ENCODE results near the gene OBP2A.
"Not testable (repeated sequence)": the region's sequence is repeated elsewhere in the genome, so short reads cannot be mapped to it uniquely, and the experiment has no call there.

OBP2A gene

GRCh38 chr9:135524130-135524861 is 21.6 kb upstream of the OBP2A start:
- no peak for TF ChIP-seq CTCF (IDR thresholded peaks at IDR 0.05)
- no peak overlapping the region for H3K27ac ChIP-seq
- DNase-seq (ENCODE audit: low spot score), result peak; percentile 47
- no peak overlapping the region for H3K4me3 ChIP-seq

GRCh38 chr9:135525241-135526088 is 20.5 kb upstream of the OBP2A start:
- Histone ChIP-seq H3K4me3 (no peak overlapping the region), H3K27ac (no peak overlapping the region)
- DNase-seq (ENCODE audit: low spot score), result peak; percentile 60
- TF ChIP-seq CTCF (IDR thresholded peaks at IDR 0.05), result no peak

- peak; percentile 52 for DNase-seq (ENCODE audit: low spot score)
- TF ChIP-seq CTCF (IDR thresholded peaks at IDR 0.05), result no peak
- H3K27ac ChIP-seq, result no peak overlapping the region
- no peak overlapping the region for H3K4me3 ChIP-seq
These were observed 19.7 kb upstream of the OBP2A start for GRCh38 chr9:135526089-135526729.

GRCh38 chr9:135526730-135527571 is 19.0 kb upstream of the OBP2A start:
- peak; percentile 56 for DNase-seq (ENCODE audit: low spot score)
- Histone ChIP-seq H3K27ac (no peak overlapping the region), H3K4me3 (no peak overlapping the region)
- TF ChIP-seq CTCF (IDR thresholded peaks at IDR 0.05), result no peak

GRCh38 chr9:135528842-135529435 is 17.0 kb upstream of the OBP2A start:
- DNase-seq (ENCODE audit: low spot score), result peak; percentile 14
- not testable (repeated sequence) for H3K27ac ChIP-seq, H3K4me3 ChIP-seq

- peak; percentile 12 for DNase-seq (ENCODE audit: low spot score)
- TF ChIP-seq CTCF (IDR thresholded peaks at IDR 0.05), result no peak
- Histone ChIP-seq H3K27ac (no peak overlapping the region), H3K4me3 (no peak overlapping the region)
These were observed 15.8 kb upstream of the OBP2A start for GRCh38 chr9:135530146-135530545.

Measured in coronary artery (tissue), 2 donors.